H9 (cell line): ENCODE measurements around the gene DUSP6. TPM values are rescaled to one million over a fixed set of nuclear protein-coding genes. Genes with fewer than 3 reads are reported as not detected.

ENCODE experiments used
- DNase-seq: peaks from one replicate; pipeline ENCODE4 v3.0.0-alpha.2; 2017
- H2AFZ ChIP-seq: one replicate; pipeline ENCODE4 v1.6.1; 2013; ENCODE audit warnings: mild to moderate bottlenecking, low read length, control low read depth, moderate library complexity
- H2AK5ac ChIP-seq: 2 replicates; pipeline ENCODE4 v1.6.1; 2013; ENCODE audit warnings: low read length, control low read depth, mixed read lengths; ENCODE audit not compliant: insufficient read length
- H2BK120ac ChIP-seq: one replicate; pipeline ENCODE4 v1.6.1; 2013; ENCODE audit warnings: low read depth, mild to moderate bottlenecking, low read length, control low read depth, inconsistent platforms; ENCODE audit not compliant: poor library complexity, severe bottlenecking
- H2BK12ac ChIP-seq: 2 replicates; pipeline ENCODE4 v1.6.1; 2013; ENCODE audit warnings: low read length, control low read depth, mixed read lengths, low read depth; ENCODE audit not compliant: insufficient read length
- H2BK15ac ChIP-seq: 2 replicates; pipeline ENCODE4 v1.6.1; 2013; ENCODE audit warnings: low read depth, low read length, control low read depth
- H2BK20ac ChIP-seq: one replicate; pipeline ENCODE4 v1.6.1; 2013; ENCODE audit warnings: low read depth, mild to moderate bottlenecking, low read length, control low read depth, inconsistent platforms; ENCODE audit not compliant: poor library complexity, severe bottlenecking
- H2BK5ac ChIP-seq: 2 replicates; pipeline ENCODE4 v1.6.1; 2013; ENCODE audit warnings: low read length, control low read depth, mixed read lengths; ENCODE audit not compliant: insufficient read length
- H3K14ac ChIP-seq: 2 replicates; pipeline ENCODE4 v1.6.1; 2013; ENCODE audit warnings: low read length, control low read depth; ENCODE audit not compliant: insufficient read depth
- H3K18ac ChIP-seq: 2 replicates; pipeline ENCODE4 v1.6.1; 2013; ENCODE audit warnings: low read depth, mild to moderate bottlenecking, mixed read lengths, low read length, control low read depth; ENCODE audit not compliant: insufficient read length
- H3K23ac ChIP-seq: 2 replicates; pipeline ENCODE4 v1.6.1; 2013; ENCODE audit warnings: low read length, control low read depth, mixed read lengths, low read depth; ENCODE audit not compliant: insufficient read length
- H3K23me2 ChIP-seq: 2 replicates; pipeline ENCODE4 v1.6.1; 2013; ENCODE audit warnings: low read depth, mild to moderate bottlenecking, mixed read lengths, low read length, control low read depth; ENCODE audit not compliant: insufficient read length, poor library complexity, severe bottlenecking
- H3K27ac ChIP-seq: 2 replicates; pipeline ENCODE4 v1.5.1; 2013; ENCODE audit warnings: low read length, control low read depth, mixed read lengths, low read depth; ENCODE audit not compliant: insufficient read length
- H3K27me3 ChIP-seq: 2 replicates; pipeline ENCODE4 v1.6.1; 2013; ENCODE audit warnings: low read length, control low read depth, inconsistent platforms; ENCODE audit not compliant: insufficient read depth
- H3K4ac ChIP-seq: 2 replicates; pipeline ENCODE4 v1.6.1; 2013; ENCODE audit warnings: low read depth, mild to moderate bottlenecking, control low read depth, inconsistent platforms, low read length, moderate library complexity
- H3K4me1 ChIP-seq: 2 replicates; pipeline ENCODE4 v1.6.1; 2013; ENCODE audit warnings: low read length, control low read depth, inconsistent platforms; ENCODE audit not compliant: insufficient read depth
- H3K4me2 ChIP-seq: 2 replicates; pipeline ENCODE4 v1.6.1; 2013; ENCODE audit warnings: low read length, control low read depth, mixed read lengths; ENCODE audit not compliant: insufficient read length, insufficient read depth
- H3K56ac ChIP-seq: 2 replicates; pipeline ENCODE4 v1.6.1; 2013; ENCODE audit warnings: low read depth, mild to moderate bottlenecking, mixed read lengths, low read length, control low read depth; ENCODE audit not compliant: insufficient read length
- H3K79me1 ChIP-seq: 2 replicates; pipeline ENCODE4 v1.6.1; 2013; ENCODE audit warnings: low read depth, mild to moderate bottlenecking, moderate library complexity, low read length, control low read depth, inconsistent platforms; ENCODE audit not compliant: insufficient read depth, poor library complexity, severe bottlenecking
- H3K79me2 ChIP-seq: 2 replicates; pipeline ENCODE4 v1.6.1; 2013; ENCODE audit warnings: low read length, control low read depth, inconsistent platforms; ENCODE audit not compliant: insufficient read depth
- H3K9ac ChIP-seq: 2 replicates; pipeline ENCODE4 v1.6.1; 2013; ENCODE audit warnings: low read length, control low read depth, mixed read lengths; ENCODE audit not compliant: insufficient read length; ENCODE audit errors: extremely low read depth
- H3K9me3 ChIP-seq: one replicate; pipeline ENCODE4 v1.6.1; 2013; ENCODE audit warnings: low read depth, low read length, inconsistent platforms; ENCODE audit not compliant: control insufficient read depth
- H3T11ph ChIP-seq: one replicate; pipeline ENCODE4 v1.6.1; 2013; ENCODE audit warnings: mild to moderate bottlenecking, low read length, control low read depth, inconsistent platforms
- H4K20me1 ChIP-seq: one replicate; pipeline ENCODE4 v1.6.1; 2013; ENCODE audit not compliant: control insufficient read depth, insufficient read length, insufficient read depth
- H4K5ac ChIP-seq: 2 replicates; pipeline ENCODE4 v1.6.1; 2013; ENCODE audit warnings: low read depth, mild to moderate bottlenecking, mixed read lengths, low read length, control low read depth; ENCODE audit not compliant: insufficient read length
- H4K8ac ChIP-seq: replicated peaks from 2 replicates; pipeline ENCODE4 v1.6.1; 2013; ENCODE audit warnings: low read length, control low read depth, mixed read lengths, low read depth; ENCODE audit not compliant: insufficient read length
- H4K91ac ChIP-seq: 2 replicates; pipeline ENCODE4 v1.6.1; 2013; ENCODE audit warnings: low read depth, mild to moderate bottlenecking, moderate library complexity, mixed read lengths, low read length, control low read depth; ENCODE audit not compliant: insufficient read length
- H3K27ac Mint-ChIP-seq, 3 experiments: 2 replicates in 2 of 3; 3 replicates in 1 of 3; pipeline ENCODE4 v1.8.0; 2020 to 2021; ENCODE audit warnings: mixed read lengths in 3 of 3, mild to moderate bottlenecking in 1 of 3, moderate library complexity in 1 of 3
- H3K27me3 Mint-ChIP-seq: 2 replicates; pipeline ENCODE4 v1.8.0; 2021; ENCODE audit warnings: low read depth, mild to moderate bottlenecking, moderate library complexity, mixed read lengths
- H3K36me3 Mint-ChIP-seq, 3 experiments: 2 replicates in 2 of 3; 3 replicates in 1 of 3; pipeline ENCODE4 v1.8.0; 2020 to 2021; ENCODE audit warnings: low read depth in 3 of 3, mixed read lengths in 3 of 3; ENCODE audit not compliant: insufficient read depth in 1 of 3
- H3K4me1 Mint-ChIP-seq, 2 experiments: 2 replicates each; pipeline ENCODE4 v1.8.0; 2020; ENCODE audit warnings: mixed read lengths in 2 of 2
- H3K4me3 Mint-ChIP-seq, 2 experiments: 2 replicates in 1 of 2; 3 replicates in 1 of 2; pipeline ENCODE4 v1.8.0; 2020 to 2021; ENCODE audit warnings: mild to moderate bottlenecking in 2 of 2, mixed read lengths in 2 of 2, moderate library complexity in 1 of 2
- H3K9me3 Mint-ChIP-seq, 2 experiments: 2 replicates in 1 of 2; 3 replicates in 1 of 2; pipeline ENCODE4 v1.8.0; 2020; ENCODE audit warnings: mild to moderate bottlenecking in 2 of 2, mixed read lengths in 2 of 2, moderate library complexity in 1 of 2
- WGBS: extraction: QIAGEN DNeasy Blood & Tissue Kit; methylation state at CpG from one replicate; pipeline ENCODE4 v1.1.7; 2013; ENCODE audit warnings: missing lambda C conversion rate, low lambda C conversion rate, mixed read lengths; ENCODE audit not compliant: insufficient read length; ENCODE audit errors: extremely low coverage; 5-methylcytosine and 5-hydroxymethylcytosine counted together
- total RNA-seq: library from RNA; stranded (reverse); gene quantifications from 2 replicates; pipeline ENCODE4 v1.2.1, GENCODE V29; 2021
- TF ChIP-seq, protein P1 (sequence below): fragments of 200-600 bp; sonication (generic); conservative IDR thresholded peaks from 3 replicates; pipeline ENCODE4 v1.8.0; 2021; ENCODE audit warnings: antibody characterized with exemption, mild to moderate bottlenecking

Gene DUSP6
- total RNA-seq, 1 experiment from 2014 or later, result 35.3 TPM

DNA sequence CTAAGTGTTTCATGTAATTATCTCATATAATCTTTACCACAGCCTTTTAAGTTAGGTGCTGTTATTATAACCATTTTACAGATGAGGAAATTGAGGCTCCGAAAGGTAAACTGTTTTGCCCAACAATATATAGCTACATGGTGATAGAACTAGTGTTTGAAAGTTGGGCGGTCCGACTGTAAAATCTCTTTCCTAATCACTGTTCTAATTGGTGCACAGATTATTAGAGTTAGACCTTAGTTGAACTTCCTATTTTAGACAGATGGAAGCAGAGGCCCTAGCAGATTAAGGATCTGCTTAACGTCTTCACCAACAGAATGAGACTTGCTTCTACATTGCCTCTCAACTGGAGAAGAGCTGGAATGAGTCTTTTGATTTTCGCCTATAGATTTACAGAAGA, 30.0 kb upstream of the DUSP6 start:
- H4K8ac ChIP-seq, result no peak overlapping the region
- H2BK20ac ChIP-seq, result no peak overlapping the region
- H4K20me1 ChIP-seq, result no peaks in the 10 kb centered on the region
- H3K4me1 Mint-ChIP-seq, result peaks cover 29 to 31% of the 10 kb centered on the region in 2 experiments
- no peak overlapping the region for H3K9ac ChIP-seq
- H4K91ac ChIP-seq, result no peak overlapping the region
- H3K27me3 ChIP-seq, result no peaks in the 10 kb centered on the region
- H3K4me1 ChIP-seq, result peaks cover 11% of the 10 kb centered on the region; the same call in 1 of the 2 replicates
- no peak for DNase-seq
- H3K23ac ChIP-seq, result no peak overlapping the region
- H3K18ac ChIP-seq, result no peak overlapping the region
- no peak overlapping the region for H2BK15ac ChIP-seq
- H3T11ph ChIP-seq, result no peak overlapping the region
- no peak overlapping the region for H2BK5ac ChIP-seq
- no peaks in the 10 kb centered on the region for H3K9me3 ChIP-seq
- no peak overlapping the region for H4K5ac ChIP-seq
- H2AK5ac ChIP-seq, result no peak overlapping the region
- no peak overlapping the region for H3K56ac ChIP-seq
- no peaks in the 10 kb centered on the region for H3K79me1 ChIP-seq
- H2BK12ac ChIP-seq, result no peak overlapping the region
- no peak overlapping the region for H2AFZ ChIP-seq
- H3K36me3 Mint-ChIP-seq, result peaks cover 0 to 7% (median 0%) of the 10 kb centered on the region in 3 experiments; a peak in 2 of 7 replicates
- H3K4ac ChIP-seq, result no peak overlapping the region
- H3K27me3 Mint-ChIP-seq, result no peaks in the 10 kb centered on the region
- H3K9me3 Mint-ChIP-seq, result no peaks in the 10 kb centered on the region; a peak in 1 of 5 replicates
- WGBS, result no CpG with 5 or more reads among the region's 5 CpGs
- H3K27ac ChIP-seq, result no peak overlapping the region
- TF ChIP-seq, protein P1, sequence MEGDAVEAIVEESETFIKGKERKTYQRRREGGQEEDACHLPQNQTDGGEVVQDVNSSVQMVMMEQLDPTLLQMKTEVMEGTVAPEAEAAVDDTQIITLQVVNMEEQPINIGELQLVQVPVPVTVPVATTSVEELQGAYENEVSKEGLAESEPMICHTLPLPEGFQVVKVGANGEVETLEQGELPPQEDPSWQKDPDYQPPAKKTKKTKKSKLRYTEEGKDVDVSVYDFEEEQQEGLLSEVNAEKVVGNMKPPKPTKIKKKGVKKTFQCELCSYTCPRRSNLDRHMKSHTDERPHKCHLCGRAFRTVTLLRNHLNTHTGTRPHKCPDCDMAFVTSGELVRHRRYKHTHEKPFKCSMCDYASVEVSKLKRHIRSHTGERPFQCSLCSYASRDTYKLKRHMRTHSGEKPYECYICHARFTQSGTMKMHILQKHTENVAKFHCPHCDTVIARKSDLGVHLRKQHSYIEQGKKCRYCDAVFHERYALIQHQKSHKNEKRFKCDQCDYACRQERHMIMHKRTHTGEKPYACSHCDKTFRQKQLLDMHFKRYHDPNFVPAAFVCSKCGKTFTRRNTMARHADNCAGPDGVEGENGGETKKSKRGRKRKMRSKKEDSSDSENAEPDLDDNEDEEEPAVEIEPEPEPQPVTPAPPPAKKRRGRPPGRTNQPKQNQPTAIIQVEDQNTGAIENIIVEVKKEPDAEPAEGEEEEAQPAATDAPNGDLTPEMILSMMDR, result no peak
- H3K27ac Mint-ChIP-seq, result no peak overlapping the region
- no peak overlapping the region for H3K4me2 ChIP-seq
- H2BK120ac ChIP-seq, result no peak overlapping the region
- no peaks in the 10 kb centered on the region for H3K79me2 ChIP-seq
- H3K23me2 ChIP-seq, result no peaks in the 10 kb centered on the region
- H3K14ac ChIP-seq, result no peak overlapping the region
- H3K4me3 Mint-ChIP-seq, result no peak overlapping the region
